Cardiac muscle cell (in vitro differentiated cells and primary cell): ENCODE results near the gene MPPED1. TPM values are rescaled to one million over a fixed set of nuclear protein-coding genes. Genes with fewer than 3 reads are reported as not detected.

ENCODE experiments used
- DNase-seq, 2 donors: peaks; one replicate each; pipeline versions ENCODE4 v3.0.0 to v3.0.0-alpha.2; 2010 to 2017; ENCODE audit warnings: low read depth in 1 of 2, low spot score in 1 of 2
- H3K27ac ChIP-seq: fragments of 200-600 bp; sonication (generic); 2 replicates; pipeline ENCODE4 v1.5.1; 2016
- H3K27me3 ChIP-seq: fragments of 200-600 bp; sonication (generic); 2 replicates; pipeline ENCODE4 v1.6.0; 2016; ENCODE audit warnings: control low read depth
- H3K36me3 ChIP-seq: fragments of 200-600 bp; sonication (generic); 2 replicates; pipeline ENCODE4 v1.5.1; 2016; ENCODE audit warnings: control low read depth
- H3K4me1 ChIP-seq: fragments of 200-600 bp; sonication (generic); 2 replicates; pipeline ENCODE4 v1.8.1; 2017; ENCODE audit warnings: low read depth, mild to moderate bottlenecking, mixed run types
- H3K4me3 ChIP-seq: fragments of 200-600 bp; sonication (generic); 2 replicates; pipeline ENCODE4 v1.5.1; 2016; ENCODE audit warnings: mild to moderate bottlenecking
- H3K9me3 ChIP-seq: fragments of 200-600 bp; sonication (generic); 2 replicates; pipeline ENCODE4 v1.5.1; 2017; ENCODE audit warnings: low read depth, mild to moderate bottlenecking, control low read depth
- CTCF ChIP-seq: IDR thresholded peaks from 2 replicates; pipeline ENCODE4 v1.5.1; 2012; ENCODE audit warnings: low read depth, mild to moderate bottlenecking, low read length
- polyA plus RNA-seq: library from polyadenylated mRNA; unstranded; fragments of >200 nt; fragmentation: Nextera tagmentation; extraction: Ambion mirVana; gene quantifications from 2 replicates; pipeline ENCODE4 v1.2.1, GENCODE V29; 2016
- total RNA-seq: library from RNA; depleted of rRNA; stranded (reverse); fragments of >200 nt; gene quantifications from 2 replicates; pipeline ENCODE4 v1.2.3, GENCODE V29; 2016

Gene MPPED1
- total and polyA plus RNA-seq, 2 experiments from 2014 or later: 0.12 TPM; not detected in 1

- DNase-seq: no peak
- H3K27me3 ChIP-seq: no peaks in the 10 kb centered on the region
- no peaks in the 10 kb centered on the region for H3K4me1 ChIP-seq
- H3K4me3 ChIP-seq: no peak overlapping the region
- no peaks in the 10 kb centered on the region for H3K36me3 ChIP-seq
- TF ChIP-seq CTCF: no peak
- no peaks in the 10 kb centered on the region for H3K9me3 ChIP-seq
- H3K27ac ChIP-seq: no peak overlapping the region
Observed at GRCh38 chr22:43477966-43478365, 66.2 kb downstream of the MPPED1 start.

GRCh38 chr22:43478621-43479300, 66.9 kb downstream of the MPPED1 start:
- Histone ChIP-seq H3K27me3 (no peaks in the 10 kb centered on the region), H3K9me3 (no peaks in the 10 kb centered on the region), H3K4me1 (no peaks in the 10 kb centered on the region), H3K4me3 (no peak overlapping the region), H3K36me3 (no peaks in the 10 kb centered on the region), H3K27ac (no peak overlapping the region)
- no peak for TF ChIP-seq CTCF
- DNase-seq: no peak

- DNase-seq: no peak
- H3K4me1 ChIP-seq: no peaks in the 10 kb centered on the region
- H3K27me3 ChIP-seq: no peaks in the 10 kb centered on the region
- H3K36me3 ChIP-seq: no peaks in the 10 kb centered on the region
- H3K27ac ChIP-seq: no peak overlapping the region
- no peak for TF ChIP-seq CTCF
- H3K4me3 ChIP-seq: no peak overlapping the region
- H3K9me3 ChIP-seq: no peaks in the 10 kb centered on the region
Observed at GRCh38 chr22:43479301-43479950, 67.6 kb downstream of the MPPED1 start.

- TF ChIP-seq CTCF: no peak
- no peaks in the 10 kb centered on the region for H3K27me3 ChIP-seq
- no peak overlapping the region for H3K4me3 ChIP-seq
- no peak for DNase-seq
- no peaks in the 10 kb centered on the region for H3K4me1 ChIP-seq
- no peaks in the 10 kb centered on the region for H3K36me3 ChIP-seq
- no peak overlapping the region for H3K27ac ChIP-seq
- H3K9me3 ChIP-seq: no peaks in the 10 kb centered on the region
Observed at GRCh38 chr22:43479962-43480361, 68.1 kb downstream of the MPPED1 start.

- peak in 1 of 2 donors; percentile 10 for DNase-seq
- Histone ChIP-seq H3K27me3 (no peaks in the 10 kb centered on the region), H3K4me3 (no peak overlapping the region), H3K27ac (no peak overlapping the region), H3K4me1 (no peaks in the 10 kb centered on the region), H3K36me3 (no peaks in the 10 kb centered on the region), H3K9me3 (no peaks in the 10 kb centered on the region)
- TF ChIP-seq CTCF: no peak
Observed at GRCh38 chr22:43481568-43482317, 69.9 kb downstream of the MPPED1 start.
